ENCODE results near the gene NUDT6. TPM values are rescaled to one million over a fixed set of nuclear protein-coding genes. Genes with fewer than 3 reads are reported as not detected.

The NUDT6 gene
- total RNA-seq, 1 experiment from 2014 or later: 4.0 TPM

GRCh38 chr4:122959981-122960610, 37.7 kb upstream of the NUDT6 start:
- Mint-ChIP-seq H3K9me3 (peaks cover 10 to 11% of the 10 kb centered on the region in 2 experiments), H3K27me3 (ENCODE audit: low read depth) (no peaks in the 10 kb centered on the region), H3K4me1 (peaks cover 5 to 8% of the 10 kb centered on the region in 2 experiments; a peak in 3 of 4 replicates), H3K27ac (no peak overlapping the region), H3K4me3 (no peak overlapping the region), H3K36me3 (ENCODE audit: insufficient read depth in 1 of 3, low read depth in 3 of 3) (peaks cover 26 to 30% (median 28%) of the 10 kb centered on the region in 3 experiments)
- H3K23me2 ChIP-seq (ENCODE audit: insufficient read length, low read depth, low read length, poor library complexity, severe bottlenecking): no peaks in the 10 kb centered on the region
- DNase-seq: no peak
- H2BK15ac ChIP-seq (ENCODE audit: low read depth, low read length): no peak overlapping the region
- no peak overlapping the region for H3K4me2 ChIP-seq (ENCODE audit: insufficient read depth, insufficient read length, low read length)
- H2BK20ac ChIP-seq (ENCODE audit: low read depth, low read length, poor library complexity, severe bottlenecking): no peak overlapping the region
- no peak overlapping the region for H3K9ac ChIP-seq (ENCODE audit: extremely low read depth, insufficient read length, low read length)
- no peaks in the 10 kb centered on the region for H3K9me3 ChIP-seq (ENCODE audit: control insufficient read depth, low read depth, low read length)
- no peak overlapping the region for H2BK12ac ChIP-seq (ENCODE audit: insufficient read length, low read depth, low read length)
- no peaks in the 10 kb centered on the region for H3K4me1 ChIP-seq (ENCODE audit: insufficient read depth, low read length)
- H2BK5ac ChIP-seq (ENCODE audit: insufficient read length, low read length): no peak overlapping the region
- H3K23ac ChIP-seq (ENCODE audit: insufficient read length, low read depth, low read length): no peak overlapping the region
- no peak overlapping the region for H2AK5ac ChIP-seq (ENCODE audit: insufficient read length, low read length)
- H4K5ac ChIP-seq (ENCODE audit: insufficient read length, low read depth, low read length): no peak overlapping the region
- H4K8ac ChIP-seq (replicated peaks; ENCODE audit: insufficient read length, low read depth, low read length): no peak overlapping the region
- no peak overlapping the region for H2BK120ac ChIP-seq (ENCODE audit: low read depth, low read length, poor library complexity, severe bottlenecking)
- TF ChIP-seq, protein P1, sequence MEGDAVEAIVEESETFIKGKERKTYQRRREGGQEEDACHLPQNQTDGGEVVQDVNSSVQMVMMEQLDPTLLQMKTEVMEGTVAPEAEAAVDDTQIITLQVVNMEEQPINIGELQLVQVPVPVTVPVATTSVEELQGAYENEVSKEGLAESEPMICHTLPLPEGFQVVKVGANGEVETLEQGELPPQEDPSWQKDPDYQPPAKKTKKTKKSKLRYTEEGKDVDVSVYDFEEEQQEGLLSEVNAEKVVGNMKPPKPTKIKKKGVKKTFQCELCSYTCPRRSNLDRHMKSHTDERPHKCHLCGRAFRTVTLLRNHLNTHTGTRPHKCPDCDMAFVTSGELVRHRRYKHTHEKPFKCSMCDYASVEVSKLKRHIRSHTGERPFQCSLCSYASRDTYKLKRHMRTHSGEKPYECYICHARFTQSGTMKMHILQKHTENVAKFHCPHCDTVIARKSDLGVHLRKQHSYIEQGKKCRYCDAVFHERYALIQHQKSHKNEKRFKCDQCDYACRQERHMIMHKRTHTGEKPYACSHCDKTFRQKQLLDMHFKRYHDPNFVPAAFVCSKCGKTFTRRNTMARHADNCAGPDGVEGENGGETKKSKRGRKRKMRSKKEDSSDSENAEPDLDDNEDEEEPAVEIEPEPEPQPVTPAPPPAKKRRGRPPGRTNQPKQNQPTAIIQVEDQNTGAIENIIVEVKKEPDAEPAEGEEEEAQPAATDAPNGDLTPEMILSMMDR (conservative IDR thresholded peaks at IDR 0.05): no peak
- no peak overlapping the region for H3K56ac ChIP-seq (ENCODE audit: insufficient read length, low read depth, low read length)
- no peak overlapping the region for H3K27ac ChIP-seq (ENCODE audit: insufficient read length, low read depth, low read length)
- no peak overlapping the region for H3K4ac ChIP-seq (ENCODE audit: low read depth, low read length)
- no peak overlapping the region for H3K18ac ChIP-seq (ENCODE audit: insufficient read length, low read depth, low read length)
- no peak overlapping the region for H2AFZ ChIP-seq (ENCODE audit: low read length)
- no peak overlapping the region for H3K14ac ChIP-seq (ENCODE audit: insufficient read depth, low read length)
- H4K91ac ChIP-seq (ENCODE audit: insufficient read length, low read depth, low read length): no peak overlapping the region
- no peaks in the 10 kb centered on the region for H3K79me2 ChIP-seq (ENCODE audit: insufficient read depth, low read length)
- H3K79me1 ChIP-seq (ENCODE audit: insufficient read depth, low read depth, low read length, poor library complexity, severe bottlenecking): no peaks in the 10 kb centered on the region
- WGBS (ENCODE audit: extremely low coverage, insufficient read length, low lambda C conversion rate): no CpG with 5 or more reads among the region's 3 CpGs
- no peaks in the 10 kb centered on the region for H3K27me3 ChIP-seq (ENCODE audit: insufficient read depth, low read length)
- no peak overlapping the region for H3T11ph ChIP-seq (ENCODE audit: low read length)
- no peaks in the 10 kb centered on the region for H4K20me1 ChIP-seq (ENCODE audit: control insufficient read depth, insufficient read depth, insufficient read length)
